ENCODE data around the gene CEP170B. TPM values are rescaled to one million over a fixed set of nuclear protein-coding genes. Genes with fewer than 3 reads are reported as not detected.

The CEP170B gene
- polyA plus RNA-seq, 2 of the 4 experiments (the other 2 are of a cell fraction), result 4.5 to 13.5 TPM

GRCh38 chr14:104936361-104937155 lies 71.5 kb downstream of the CEP170B start (continued):
- TF ChIP-seq, protein P1, sequence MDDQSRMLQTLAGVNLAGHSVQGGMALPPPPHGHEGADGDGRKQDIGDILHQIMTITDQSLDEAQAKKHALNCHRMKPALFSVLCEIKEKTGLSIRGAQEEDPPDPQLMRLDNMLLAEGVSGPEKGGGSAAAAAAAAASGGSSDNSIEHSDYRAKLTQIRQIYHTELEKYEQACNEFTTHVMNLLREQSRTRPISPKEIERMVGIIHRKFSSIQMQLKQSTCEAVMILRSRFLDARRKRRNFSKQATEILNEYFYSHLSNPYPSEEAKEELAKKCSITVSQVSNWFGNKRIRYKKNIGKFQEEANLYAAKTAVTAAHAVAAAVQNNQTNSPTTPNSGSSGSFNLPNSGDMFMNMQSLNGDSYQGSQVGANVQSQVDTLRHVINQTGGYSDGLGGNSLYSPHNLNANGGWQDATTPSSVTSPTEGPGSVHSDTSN (IDR thresholded peaks at IDR 0.05), result no peak; the same call in 1 of the 2 replicates

DNA sequence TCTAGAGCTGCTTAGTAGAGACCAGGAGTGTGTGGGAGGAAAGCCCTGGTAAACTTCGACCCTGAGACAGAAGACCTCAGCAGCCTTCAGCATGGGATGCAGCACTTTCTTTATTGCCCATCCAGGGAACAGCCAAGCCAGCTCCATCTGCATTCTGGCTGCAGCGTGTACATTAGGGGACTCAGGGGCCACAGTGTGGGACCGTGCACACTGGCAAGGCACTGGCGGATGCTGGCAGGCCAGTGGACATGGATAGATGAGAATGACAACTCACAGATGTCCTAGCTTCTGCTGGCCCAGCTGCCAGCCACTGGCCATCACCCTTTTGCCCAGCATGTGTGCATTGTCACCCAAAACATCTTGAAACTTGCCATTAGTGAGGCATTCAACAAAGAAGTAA lies 72.1 kb downstream of the CEP170B start:
- FAIRE-seq, result no peak
- CTCF ChIA-PET, result interaction anchor here (0.6 to 8.8 kb wide), 7 partner anchors 14 to 249 kb away, joined by 3 to 86 read pairs (median 5); no protein-coding TSS in a partner anchor

GRCh38 chr14:104937694-104938365 lies 72.8 kb downstream of the CEP170B start:
- Histone ChIP-seq H3K27ac (no peak overlapping the region), H3K9me3 (no peaks in the 10 kb centered on the region), H3K4me2 (no peak overlapping the region), H3K4me3 (no peak overlapping the region), H3K4me1 (peaks cover 5% of the 10 kb centered on the region; the same call in 1 of the 3 replicates)
- ChIA-PET CTCF (interaction anchor here (0.6 to 8.8 kb wide), 7 partner anchors 14 to 248 kb away, joined by 3 to 86 read pairs (median 5); no protein-coding TSS in a partner anchor), POLR2A (interaction anchor here (1.8 kb wide), 1 partner anchor 33 kb away, joined by 5 read pairs; no protein-coding TSS in a partner anchor)
- FAIRE-seq, result no peak
- DNase-seq (ENCODE audit: low read depth in 1 of 2, low spot score in 1 of 2), result no peak
- no peak for TF ChIP-seq RARB (CRISPR knock-in tag; IDR thresholded peaks at IDR 0.05)
- TF ChIP-seq EP300 (IDR thresholded peaks at IDR 0.05), result no peak
- TF ChIP-seq CEBPB (IDR thresholded peaks at IDR 0.05), result no peak
- TF ChIP-seq, protein P2, sequence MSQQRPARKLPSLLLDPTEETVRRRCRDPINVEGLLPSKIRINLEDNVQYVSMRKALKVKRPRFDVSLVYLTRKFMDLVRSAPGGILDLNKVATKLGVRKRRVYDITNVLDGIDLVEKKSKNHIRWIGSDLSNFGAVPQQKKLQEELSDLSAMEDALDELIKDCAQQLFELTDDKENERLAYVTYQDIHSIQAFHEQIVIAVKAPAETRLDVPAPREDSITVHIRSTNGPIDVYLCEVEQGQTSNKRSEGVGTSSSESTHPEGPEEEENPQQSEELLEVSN (IDR thresholded peaks at IDR 0.05; ENCODE audit: borderline replicate concordance, low read depth), result no peak
- TF ChIP-seq FOSL2 (IDR thresholded peaks at IDR 0.05), result no peak
- no peak for TF ChIP-seq FOSL2 (CRISPR knock-in tag; IDR thresholded peaks at IDR 0.05)
- no peak for TF ChIP-seq PHF8 (IDR thresholded peaks at IDR 0.05; ENCODE audit: borderline replicate concordance, low read depth)
- WGBS (ENCODE audit: missing lambda C conversion rate), result 84% methylated on average over 11 of the region's 11 CpGs
- no peak for ATAC-seq

More for the DNA sequence above, 72.1 kb downstream of the CEP170B start:
- POLR2A ChIA-PET, result interaction anchor here (1.8 kb wide), 1 partner anchor 33 kb away, joined by 5 read pairs; no protein-coding TSS in a partner anchor
- 94% methylated on average over 4 of the region's 4 CpGs for WGBS (ENCODE audit: missing lambda C conversion rate)
- ATAC-seq, result no peak
- Histone ChIP-seq H3K4me2 (no peak overlapping the region), H3K4me3 (no peak overlapping the region), H3K4me1 (peaks cover 7% of the 10 kb centered on the region; the same call in 1 of the 3 replicates), H3K27ac (no peak overlapping the region), H3K9me3 (no peaks in the 10 kb centered on the region)
- no peak for DNase-seq (ENCODE audit: low read depth in 1 of 2, low spot score in 1 of 2)
- TF ChIP-seq JUN (IDR thresholded peaks at IDR 0.05) (no peak), NR3C1 (IDR thresholded peaks at IDR 0.05) (no peak), CTCF (IDR thresholded peaks at IDR 0.05) (no peak), RFX5 (IDR thresholded peaks at IDR 0.05) (no peak)

DNA sequence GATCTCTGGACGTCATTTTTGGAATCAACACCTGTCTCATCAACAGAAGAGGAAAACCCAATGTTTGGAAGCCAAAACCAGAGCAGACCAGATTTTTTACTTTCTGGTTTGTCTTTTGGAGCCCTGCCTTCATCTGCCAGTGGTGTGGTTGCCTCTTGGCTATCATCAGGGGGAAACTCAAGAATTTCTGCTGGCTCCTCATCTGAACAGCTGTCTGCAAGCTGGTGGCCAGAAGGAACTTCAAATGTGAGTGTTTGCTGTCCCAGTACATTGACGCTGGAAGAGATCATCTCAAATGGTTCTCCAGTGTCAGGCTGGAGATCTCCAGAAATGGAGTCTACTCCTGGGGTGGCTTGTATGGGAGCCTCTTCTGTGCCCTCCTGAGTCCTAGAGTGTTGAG lies 73.4 kb downstream of the CEP170B start:
- ChIA-PET CTCF (interaction anchor here (1.1 to 8.8 kb wide), 3 partner anchors 17 to 108 kb away, joined by 4 to 86 read pairs (median 50); no protein-coding TSS in a partner anchor), POLR2A (no interaction called here)
- no peaks in the 10 kb centered on the region for H3K9me3 ChIP-seq
- 0 out of 3 replicates have a peak, but pooled peaks cover 3% of the 10 kb centered on the region for H3K4me1 ChIP-seq
- H3K4me2 ChIP-seq, result no peak overlapping the region
- H3K27ac ChIP-seq, result no peak overlapping the region
- DNase-seq (ENCODE audit: low read depth in 1 of 2, low spot score in 1 of 2), result no peak
- WGBS (ENCODE audit: missing lambda C conversion rate), result 86% methylated on average over 2 of the region's 2 CpGs
- H3K4me3 ChIP-seq, result no peak overlapping the region
- no peak for FAIRE-seq
- ATAC-seq, result no peak
- TF ChIP-seq KDM1A (IDR thresholded peaks at IDR 0.05; ENCODE audit: low read depth) (no peak), KDM5A (IDR thresholded peaks at IDR 0.05) (no peak), HOXB5 (CRISPR knock-in tag; IDR thresholded peaks at IDR 0.05) (no peak), RNF2 (IDR thresholded peaks at IDR 0.05; ENCODE audit: borderline replicate concordance, low read depth) (no peak), RCOR1 (IDR thresholded peaks at IDR 0.05; ENCODE audit: low read depth, low read length) (no peak), EP300 (IDR thresholded peaks at IDR 0.05) (no peak), TP53 (CRISPR knock-in tag; IDR thresholded peaks at IDR 0.05) (no peak), RFX5 (IDR thresholded peaks at IDR 0.05) (no peak), NR3C1 (IDR thresholded peaks at IDR 0.05) (no peak), ZC3H11A (IDR thresholded peaks at IDR 0.05) (no peak), NPAS2 (CRISPR knock-in tag; IDR thresholded peaks at IDR 0.05; ENCODE audit: borderline replicate concordance) (no peak)
- TF ChIP-seq, protein P3, sequence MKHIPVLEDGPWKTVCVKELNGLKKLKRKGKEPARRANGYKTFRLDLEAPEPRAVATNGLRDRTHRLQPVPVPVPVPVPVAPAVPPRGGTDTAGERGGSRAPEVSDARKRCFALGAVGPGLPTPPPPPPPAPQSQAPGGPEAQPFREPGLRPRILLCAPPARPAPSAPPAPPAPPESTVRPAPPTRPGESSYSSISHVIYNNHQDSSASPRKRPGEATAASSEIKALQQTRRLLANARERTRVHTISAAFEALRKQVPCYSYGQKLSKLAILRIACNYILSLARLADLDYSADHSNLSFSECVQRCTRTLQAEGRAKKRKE (CRISPR knock-in tag; IDR thresholded peaks at IDR 0.05; ENCODE audit: low read depth), result no peak
- TF ChIP-seq, protein P4, sequence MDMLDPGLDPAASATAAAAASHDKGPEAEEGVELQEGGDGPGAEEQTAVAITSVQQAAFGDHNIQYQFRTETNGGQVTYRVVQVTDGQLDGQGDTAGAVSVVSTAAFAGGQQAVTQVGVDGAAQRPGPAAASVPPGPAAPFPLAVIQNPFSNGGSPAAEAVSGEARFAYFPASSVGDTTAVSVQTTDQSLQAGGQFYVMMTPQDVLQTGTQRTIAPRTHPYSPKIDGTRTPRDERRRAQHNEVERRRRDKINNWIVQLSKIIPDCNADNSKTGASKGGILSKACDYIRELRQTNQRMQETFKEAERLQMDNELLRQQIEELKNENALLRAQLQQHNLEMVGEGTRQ (IDR thresholded peaks at IDR 0.05), result no peak
